HepG2 (cell line): ENCODE results near the gene HHEX. TPM values are rescaled to one million over a fixed set of nuclear protein-coding genes. Genes with fewer than 3 reads are reported as not detected.

Experiments
- BHLHE40 ChIP-seq: IDR thresholded peaks from 2 replicates; pipeline ENCODE4 v1.6.1; 2011; ENCODE audit warnings: low read length, improper control_type of control experiment
- HES4 ChIP-seq: sonication (generic); formaldehyde crosslinking; IDR thresholded peaks from 2 replicates; pipeline ENCODE4 v1.9.0; 2021; ENCODE audit warnings: mild to moderate bottlenecking, missing genetic modification reagents, borderline replicate concordance
- IRF2 ChIP-seq: IDR thresholded peaks from 2 replicates; pipeline ENCODE4 v1.6.1; 2018; ENCODE audit warnings: missing genetic modification reagents, missing compliant biosample characterization
- KDM5A ChIP-seq: fragments of 200-600 bp; sonication (generic); IDR thresholded peaks from 2 replicates; pipeline ENCODE4 v1.7.0; 2018; ENCODE audit warnings: antibody characterized with exemption, mild to moderate bottlenecking, low read length, borderline replicate concordance
- NFKB2 ChIP-seq: sonication (generic); formaldehyde crosslinking; IDR thresholded peaks from 2 replicates; pipeline ENCODE4 v1.4.0; 2020; ENCODE audit warnings: missing genetic modification reagents, borderline replicate concordance
- PLRG1 ChIP-seq: fragments of 450-650 bp; conservative IDR thresholded peaks from 2 replicates; pipeline ENCODE4 v1.6.1; 2016
- SRF ChIP-seq: IDR thresholded peaks from 2 replicates; pipeline ENCODE4 v1.6.1; 2011; ENCODE audit warnings: mild to moderate bottlenecking, low read depth, low read length, moderate library complexity
- SRSF9 ChIP-seq: fragments of 200-400 bp; formaldehyde crosslinking; IDR thresholded peaks from 2 replicates; pipeline ENCODE4 v1.6.1; 2018; ENCODE audit warnings: borderline replicate concordance, mild to moderate bottlenecking, low read depth, low read length; ENCODE audit not compliant: insufficient read depth, poor library complexity, severe bottlenecking
- TCF12 ChIP-seq, 2 experiments: fragments of 450-650 bp in 1 of 2; sonication (generic) in 1 of 2; formaldehyde crosslinking in 1 of 2; IDR thresholded peaks; 2 replicates each; pipeline versions ENCODE4 v1.6.1 to v1.8.0; 2017 to 2022; ENCODE audit warnings: antibody characterized with exemption in 1 of 2, mild to moderate bottlenecking in 1 of 2, missing genetic modification reagents in 1 of 2, moderate library complexity in 1 of 2
- TOPORS ChIP-seq: sonication (generic); formaldehyde crosslinking; IDR thresholded peaks from 2 replicates; pipeline ENCODE4 v1.8.0; 2023; ENCODE audit warnings: mild to moderate bottlenecking, missing genetic modification reagents
- ZNF234 ChIP-seq: sonication (generic); formaldehyde crosslinking; conservative IDR thresholded peaks from 2 replicates; pipeline ENCODE4 v1.5.1; 2020; ENCODE audit warnings: mild to moderate bottlenecking, missing genetic modification reagents
- ZNF382 ChIP-seq: sonication (generic); formaldehyde crosslinking; IDR thresholded peaks from 2 replicates; pipeline ENCODE4 v1.5.0; 2020; ENCODE audit warnings: missing genetic modification reagents, mild to moderate bottlenecking, borderline replicate concordance
- ZNF572 ChIP-seq: sonication (generic); formaldehyde crosslinking; IDR thresholded peaks from 2 replicates; pipeline ENCODE4 v1.5.1; 2020; ENCODE audit warnings: mild to moderate bottlenecking, missing genetic modification reagents
- ZNF615 ChIP-seq: sonication (generic); formaldehyde crosslinking; IDR thresholded peaks from 2 replicates; pipeline ENCODE4 v1.5.0; 2020; ENCODE audit warnings: mild to moderate bottlenecking, missing genetic modification reagents, borderline replicate concordance
- ZNF660 ChIP-seq: sonication (generic); formaldehyde crosslinking; IDR thresholded peaks from 2 replicates; pipeline ENCODE4 v1.5.1; 2020; ENCODE audit warnings: mild to moderate bottlenecking, low read depth, missing genetic modification reagents, borderline replicate concordance
- ZNF878 ChIP-seq: sonication (generic); formaldehyde crosslinking; IDR thresholded peaks from 2 replicates; pipeline ENCODE4 v1.8.1; 2023; ENCODE audit warnings: mild to moderate bottlenecking, missing genetic modification reagents, moderate library complexity
- ZSCAN21 ChIP-seq: sonication (generic); formaldehyde crosslinking; IDR thresholded peaks from 2 replicates; pipeline ENCODE4 v1.8.0; 2022; ENCODE audit warnings: mild to moderate bottlenecking, missing genetic modification reagents, moderate library complexity, borderline replicate concordance
- polyA plus RNA-seq, 8 experiments: library from polyadenylated mRNA; depleted of rRNA in 3 of 8; stranded (reverse) in 7 of 8; unstranded in 1 of 8; fragments of >200 nt; fragmentation: Illumina TruSeq in 4 of 8; extraction: Trizol in 4 of 8; gene quantifications; 2 replicates each; pipeline versions ENCODE4 v1.2.1 to v1.2.3, GENCODE V29; 2011 to 2016; ENCODE audit warnings: low read depth in 4 of 8, missing spikeins in 1 of 8, mixed read lengths in 1 of 8; ENCODE audit not compliant: insufficient read depth in 1 of 8
- total RNA-seq, 5 experiments: library from RNA; depleted of rRNA; stranded (reverse); fragments of >200 nt; fragmentation: Illumina TruSeq; extraction: Trizol; gene quantifications; 2 replicates each; pipeline ENCODE4 v1.2.3, GENCODE V29; 2016; ENCODE audit warnings: low read depth in 1 of 5
- TF ChIP-seq, protein P1 (sequence below): sonication (generic); formaldehyde crosslinking; IDR thresholded peaks from 2 replicates; pipeline ENCODE4 v1.4.0; 2020; ENCODE audit warnings: missing genetic modification reagents
- TF ChIP-seq, protein P2 (sequence below): IDR thresholded peaks from 2 replicates; pipeline ENCODE4 v1.6.1; 2016; ENCODE audit warnings: mild to moderate bottlenecking
- TF ChIP-seq, protein P3 (sequence below), 2 experiments: sonication (generic) in 1 of 2; formaldehyde crosslinking in 1 of 2; IDR thresholded peaks; 2 replicates each; pipeline versions ENCODE4 v1.4.0 to v1.6.1; 2016 to 2020; ENCODE audit warnings: borderline replicate concordance in 1 of 2, low read depth in 1 of 2, mild to moderate bottlenecking in 1 of 2, missing genetic modification reagents in 1 of 2

Gene HHEX
- total and polyA plus RNA-seq, 2 of the 13 experiments (the other 11 are each of a cell fraction or from before 2014, with no cell fraction given): 44.5 to 48.7 TPM

DNA sequence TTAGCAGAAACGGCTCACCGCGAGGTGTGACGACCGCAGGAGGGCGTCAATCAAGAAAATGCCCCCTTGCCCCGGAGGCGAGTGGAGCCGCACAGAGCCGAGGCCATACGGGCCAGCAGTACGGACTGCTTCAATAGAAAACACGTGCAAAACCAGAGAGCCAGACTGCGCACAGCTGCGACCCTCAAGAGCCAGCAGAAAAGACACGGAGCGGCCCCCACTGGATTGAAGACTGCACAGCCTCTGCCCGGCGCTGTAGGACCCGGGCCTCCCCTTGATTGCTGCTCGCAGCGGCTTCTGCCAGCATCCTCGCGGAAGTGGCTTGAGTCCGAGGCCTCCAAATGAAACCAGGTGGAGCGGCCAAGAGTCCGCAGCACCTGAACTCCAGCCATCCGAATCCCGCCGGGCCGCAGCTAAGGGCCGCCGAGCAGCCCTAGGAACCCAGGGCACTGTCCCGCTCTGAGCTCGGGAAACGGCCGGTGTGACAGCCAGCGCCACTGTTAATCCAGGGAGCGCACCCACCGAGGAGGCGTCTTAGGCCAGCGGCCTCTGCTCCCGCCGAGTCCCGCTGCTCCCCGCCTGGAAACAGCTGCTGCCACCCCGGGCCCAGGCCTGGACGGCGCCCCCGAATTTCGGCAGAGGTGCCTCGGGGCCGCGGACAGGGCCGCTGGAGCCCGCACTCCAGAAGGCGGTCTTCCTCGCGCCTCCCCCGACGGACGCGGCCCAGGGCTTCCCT, 660 bp upstream of the HHEX start (continued):
- peak; percentile 86 for TF ChIP-seq ZNF234
- no peak for TF ChIP-seq ZNF615
- no peak for TF ChIP-seq ZNF382 (CRISPR knock-in tag)
- TF ChIP-seq, protein P1, sequence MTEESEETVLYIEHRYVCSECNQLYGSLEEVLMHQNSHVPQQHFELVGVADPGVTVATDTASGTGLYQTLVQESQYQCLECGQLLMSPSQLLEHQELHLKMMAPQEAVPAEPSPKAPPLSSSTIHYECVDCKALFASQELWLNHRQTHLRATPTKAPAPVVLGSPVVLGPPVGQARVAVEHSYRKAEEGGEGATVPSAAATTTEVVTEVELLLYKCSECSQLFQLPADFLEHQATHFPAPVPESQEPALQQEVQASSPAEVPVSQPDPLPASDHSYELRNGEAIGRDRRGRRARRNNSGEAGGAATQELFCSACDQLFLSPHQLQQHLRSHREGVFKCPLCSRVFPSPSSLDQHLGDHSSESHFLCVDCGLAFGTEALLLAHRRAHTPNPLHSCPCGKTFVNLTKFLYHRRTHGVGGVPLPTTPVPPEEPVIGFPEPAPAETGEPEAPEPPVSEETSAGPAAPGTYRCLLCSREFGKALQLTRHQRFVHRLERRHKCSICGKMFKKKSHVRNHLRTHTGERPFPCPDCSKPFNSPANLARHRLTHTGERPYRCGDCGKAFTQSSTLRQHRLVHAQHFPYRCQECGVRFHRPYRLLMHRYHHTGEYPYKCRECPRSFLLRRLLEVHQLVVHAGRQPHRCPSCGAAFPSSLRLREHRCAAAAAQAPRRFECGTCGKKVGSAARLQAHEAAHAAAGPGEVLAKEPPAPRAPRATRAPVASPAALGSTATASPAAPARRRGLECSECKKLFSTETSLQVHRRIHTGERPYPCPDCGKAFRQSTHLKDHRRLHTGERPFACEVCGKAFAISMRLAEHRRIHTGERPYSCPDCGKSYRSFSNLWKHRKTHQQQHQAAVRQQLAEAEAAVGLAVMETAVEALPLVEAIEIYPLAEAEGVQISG (CRISPR knock-in tag): peak; percentile 59
- 0 out of 2 replicates have a peak, but pooled peaks have one; percentile 30 for TF ChIP-seq TOPORS (CRISPR knock-in tag)
- TF ChIP-seq, protein P2, sequence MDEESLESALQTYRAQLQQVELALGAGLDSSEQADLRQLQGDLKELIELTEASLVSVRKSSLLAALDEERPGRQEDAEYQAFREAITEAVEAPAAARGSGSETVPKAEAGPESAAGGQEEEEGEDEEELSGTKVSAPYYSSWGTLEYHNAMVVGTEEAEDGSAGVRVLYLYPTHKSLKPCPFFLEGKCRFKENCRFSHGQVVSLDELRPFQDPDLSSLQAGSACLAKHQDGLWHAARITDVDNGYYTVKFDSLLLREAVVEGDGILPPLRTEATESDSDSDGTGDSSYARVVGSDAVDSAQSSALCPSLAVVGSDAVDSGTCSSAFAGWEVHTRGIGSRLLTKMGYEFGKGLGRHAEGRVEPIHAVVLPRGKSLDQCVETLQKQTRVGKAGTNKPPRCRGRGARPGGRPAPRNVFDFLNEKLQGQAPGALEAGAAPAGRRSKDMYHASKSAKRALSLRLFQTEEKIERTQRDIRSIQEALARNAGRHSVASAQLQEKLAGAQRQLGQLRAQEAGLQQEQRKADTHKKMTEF (CRISPR knock-in tag): peak; percentile 69
- TF ChIP-seq IRF2 (CRISPR knock-in tag): peak; percentile 69; the same call in 1 of the 2 replicates
- TF ChIP-seq ZSCAN21 (CRISPR knock-in tag): peak; percentile 61; the same call in 1 of the 2 replicates
- no peak for TF ChIP-seq SRF
- TF ChIP-seq, protein P3, sequence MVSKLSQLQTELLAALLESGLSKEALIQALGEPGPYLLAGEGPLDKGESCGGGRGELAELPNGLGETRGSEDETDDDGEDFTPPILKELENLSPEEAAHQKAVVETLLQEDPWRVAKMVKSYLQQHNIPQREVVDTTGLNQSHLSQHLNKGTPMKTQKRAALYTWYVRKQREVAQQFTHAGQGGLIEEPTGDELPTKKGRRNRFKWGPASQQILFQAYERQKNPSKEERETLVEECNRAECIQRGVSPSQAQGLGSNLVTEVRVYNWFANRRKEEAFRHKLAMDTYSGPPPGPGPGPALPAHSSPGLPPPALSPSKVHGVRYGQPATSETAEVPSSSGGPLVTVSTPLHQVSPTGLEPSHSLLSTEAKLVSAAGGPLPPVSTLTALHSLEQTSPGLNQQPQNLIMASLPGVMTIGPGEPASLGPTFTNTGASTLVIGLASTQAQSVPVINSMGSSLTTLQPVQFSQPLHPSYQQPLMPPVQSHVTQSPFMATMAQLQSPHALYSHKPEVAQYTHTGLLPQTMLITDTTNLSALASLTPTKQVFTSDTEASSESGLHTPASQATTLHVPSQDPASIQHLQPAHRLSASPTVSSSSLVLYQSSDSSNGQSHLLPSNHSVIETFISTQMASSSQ (IDR thresholded peaks at IDR 0.05; ENCODE audit: low read depth): no peak
- TF ChIP-seq, protein P3 (CRISPR knock-in tag; IDR thresholded peaks at IDR 0.05; ENCODE audit: borderline replicate concordance): no peak
- TF ChIP-seq KDM5A: no peak; the same call in 1 of the 2 replicates
- no peak for TF ChIP-seq BHLHE40
- TF ChIP-seq SRSF9: no peak
- TF ChIP-seq ZNF878 (CRISPR knock-in tag): no peak
- no peak for TF ChIP-seq PLRG1
- TF ChIP-seq HES4 (CRISPR knock-in tag): peak; percentile 33; the same call in 1 of the 2 replicates
- TF ChIP-seq NFKB2 (CRISPR knock-in tag): no peak; the same call in 1 of the 2 replicates
- no peak for TF ChIP-seq TCF12 (IDR thresholded peaks at IDR 0.05)
- peak; percentile 60; the same call in 1 of the 2 replicates for TF ChIP-seq TCF12 (CRISPR knock-in tag; IDR thresholded peaks at IDR 0.05)
- TF ChIP-seq ZNF572 (CRISPR knock-in tag): peak; percentile 96; the same call in 1 of the 2 replicates
- TF ChIP-seq ZNF660: no peak
